Activated CD4-positive, alpha-beta T cell treated with anti-CD3 and anti-CD28 coated beads, Interleukin-2, Interleukin-6, amounts not matched to agents 100 ng/mL and 50 ng/mL, durations not matched to agents 16 hours and 8 hours (primary cell): ENCODE data around the gene SPATA21.
"Not testable (repeated sequence)": the region's sequence is repeated elsewhere in the genome, so short reads cannot be mapped to it uniquely, and the experiment has no call there.

ENCODE experiments used
- DNase-seq: peaks from one replicate; pipeline ENCODE4 v3.0.0-alpha.2; 2020

Gene SPATA21

GRCh38 chr1:16436946-16437474, at the start of gene SPATA21:
SPATA21 (minus strand) TSS chr1:16437424; CDS start chr1:16431371, 6,053 bp downstream.
- no peak for DNase-seq

GRCh38 chr1:16487011-16487410, 49.8 kb upstream of the SPATA21 start:
- not testable (repeated sequence) for DNase-seq

- not testable (repeated sequence) for DNase-seq
These were observed 49.1 kb upstream of the SPATA21 start for GRCh38 chr1:16486316-16486715.

GRCh38 chr1:16484931-16485330, 47.7 kb upstream of the SPATA21 start:
- DNase-seq = no peak

GRCh38 chr1:16484501-16484835, 47.2 kb upstream of the SPATA21 start:
- DNase-seq = no peak

GRCh38 chr1:16483639-16484500, 46.6 kb upstream of the SPATA21 start:
- not testable (repeated sequence) for DNase-seq

GRCh38 chr1:16483146-16483545, 45.9 kb upstream of the SPATA21 start:
- DNase-seq = not testable (repeated sequence)

- no peak for DNase-seq
These were observed 40.9 kb upstream of the SPATA21 start for GRCh38 chr1:16478091-16478490.

- DNase-seq = not testable (repeated sequence)
These were observed 38.8 kb upstream of the SPATA21 start for GRCh38 chr1:16475771-16476770.

- DNase-seq = not testable (repeated sequence)
These were observed 37.7 kb upstream of the SPATA21 start for GRCh38 chr1:16474891-16475290.

- no peak for DNase-seq
These were observed 37.1 kb upstream of the SPATA21 start for GRCh38 chr1:16474166-16474800.

GRCh38 chr1:16468558-16468957, 31.3 kb upstream of the SPATA21 start:
- no peak for DNase-seq

GRCh38 chr1:16464917-16465625, 27.8 kb upstream of the SPATA21 start:
- DNase-seq = no peak

GRCh38 chr1:16462773-16463330, 25.6 kb upstream of the SPATA21 start:
- no peak for DNase-seq

GRCh38 chr1:16461681-16462080, 24.5 kb upstream of the SPATA21 start:
- DNase-seq = no peak

GRCh38 chr1:16459352-16459925, 22.2 kb upstream of the SPATA21 start:
- DNase-seq = no peak

GRCh38 chr1:16458831-16459230, 21.6 kb upstream of the SPATA21 start:
- DNase-seq = no peak

GRCh38 chr1:16456151-16456550, 18.9 kb upstream of the SPATA21 start:
- DNase-seq = not testable (repeated sequence)

GRCh38 chr1:16454909-16455308, 17.7 kb upstream of the SPATA21 start:
- not testable (repeated sequence) for DNase-seq

GRCh38 chr1:16451841-16452528, 14.8 kb upstream of the SPATA21 start:
- no peak for DNase-seq
